ENCODE measurements around the gene PDCD7. TPM values are rescaled to one million over a fixed set of nuclear protein-coding genes. Genes with fewer than 3 reads are reported as not detected.

Gene PDCD7
- polyA plus RNA-seq, 1 of the 3 experiments (the other 2 are of a cell fraction) = 15.3 TPM

DNA sequence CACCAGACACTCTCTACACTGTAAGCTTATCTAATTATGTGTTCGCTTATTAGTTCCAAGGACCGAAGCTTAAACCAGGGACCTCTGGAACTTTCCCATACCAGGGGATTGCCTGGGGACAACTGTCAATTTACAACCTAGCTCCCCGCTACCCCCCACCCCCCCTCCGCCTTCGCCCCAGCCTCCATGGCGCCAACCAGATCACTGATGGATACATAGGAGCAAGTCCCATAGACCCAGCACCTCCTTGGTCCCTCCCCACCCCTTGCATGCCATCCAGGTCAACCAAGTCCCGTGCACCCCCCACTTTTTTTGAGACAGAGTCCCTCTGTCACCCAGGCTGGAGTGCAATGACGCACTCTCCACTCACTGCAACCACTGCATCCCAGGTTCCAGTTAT is 930 bp upstream of the PDCD7 start (continued):
- TF ChIP-seq YY1 (IDR thresholded peaks at IDR 0.05; ENCODE audit: low read depth) (no peak), FOXM1 (IDR thresholded peaks at IDR 0.05; ENCODE audit: low read depth) (no peak), MXI1 (IDR thresholded peaks at IDR 0.05; ENCODE audit: low read depth, low read length) (no peak), SIN3A (IDR thresholded peaks at IDR 0.05; ENCODE audit: borderline replicate concordance, low read depth, low read length) (no peak)
- TF ChIP-seq, protein P1, sequence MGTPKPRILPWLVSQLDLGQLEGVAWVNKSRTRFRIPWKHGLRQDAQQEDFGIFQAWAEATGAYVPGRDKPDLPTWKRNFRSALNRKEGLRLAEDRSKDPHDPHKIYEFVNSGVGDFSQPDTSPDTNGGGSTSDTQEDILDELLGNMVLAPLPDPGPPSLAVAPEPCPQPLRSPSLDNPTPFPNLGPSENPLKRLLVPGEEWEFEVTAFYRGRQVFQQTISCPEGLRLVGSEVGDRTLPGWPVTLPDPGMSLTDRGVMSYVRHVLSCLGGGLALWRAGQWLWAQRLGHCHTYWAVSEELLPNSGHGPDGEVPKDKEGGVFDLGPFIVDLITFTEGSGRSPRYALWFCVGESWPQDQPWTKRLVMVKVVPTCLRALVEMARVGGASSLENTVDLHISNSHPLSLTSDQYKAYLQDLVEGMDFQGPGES (IDR thresholded peaks at IDR 0.05; ENCODE audit: low read depth, low read length) = no peak
- TF ChIP-seq, protein P2, sequence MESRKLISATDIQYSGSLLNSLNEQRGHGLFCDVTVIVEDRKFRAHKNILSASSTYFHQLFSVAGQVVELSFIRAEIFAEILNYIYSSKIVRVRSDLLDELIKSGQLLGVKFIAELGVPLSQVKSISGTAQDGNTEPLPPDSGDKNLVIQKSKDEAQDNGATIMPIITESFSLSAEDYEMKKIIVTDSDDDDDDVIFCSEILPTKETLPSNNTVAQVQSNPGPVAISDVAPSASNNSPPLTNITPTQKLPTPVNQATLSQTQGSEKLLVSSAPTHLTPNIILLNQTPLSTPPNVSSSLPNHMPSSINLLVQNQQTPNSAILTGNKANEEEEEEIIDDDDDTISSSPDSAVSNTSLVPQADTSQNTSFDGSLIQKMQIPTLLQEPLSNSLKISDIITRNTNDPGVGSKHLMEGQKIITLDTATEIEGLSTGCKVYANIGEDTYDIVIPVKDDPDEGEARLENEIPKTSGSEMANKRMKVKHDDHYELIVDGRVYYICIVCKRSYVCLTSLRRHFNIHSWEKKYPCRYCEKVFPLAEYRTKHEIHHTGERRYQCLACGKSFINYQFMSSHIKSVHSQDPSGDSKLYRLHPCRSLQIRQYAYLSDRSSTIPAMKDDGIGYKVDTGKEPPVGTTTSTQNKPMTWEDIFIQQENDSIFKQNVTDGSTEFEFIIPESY (IDR thresholded peaks at IDR 0.05; ENCODE audit: borderline replicate concordance, low read depth) = no peak

DNA sequence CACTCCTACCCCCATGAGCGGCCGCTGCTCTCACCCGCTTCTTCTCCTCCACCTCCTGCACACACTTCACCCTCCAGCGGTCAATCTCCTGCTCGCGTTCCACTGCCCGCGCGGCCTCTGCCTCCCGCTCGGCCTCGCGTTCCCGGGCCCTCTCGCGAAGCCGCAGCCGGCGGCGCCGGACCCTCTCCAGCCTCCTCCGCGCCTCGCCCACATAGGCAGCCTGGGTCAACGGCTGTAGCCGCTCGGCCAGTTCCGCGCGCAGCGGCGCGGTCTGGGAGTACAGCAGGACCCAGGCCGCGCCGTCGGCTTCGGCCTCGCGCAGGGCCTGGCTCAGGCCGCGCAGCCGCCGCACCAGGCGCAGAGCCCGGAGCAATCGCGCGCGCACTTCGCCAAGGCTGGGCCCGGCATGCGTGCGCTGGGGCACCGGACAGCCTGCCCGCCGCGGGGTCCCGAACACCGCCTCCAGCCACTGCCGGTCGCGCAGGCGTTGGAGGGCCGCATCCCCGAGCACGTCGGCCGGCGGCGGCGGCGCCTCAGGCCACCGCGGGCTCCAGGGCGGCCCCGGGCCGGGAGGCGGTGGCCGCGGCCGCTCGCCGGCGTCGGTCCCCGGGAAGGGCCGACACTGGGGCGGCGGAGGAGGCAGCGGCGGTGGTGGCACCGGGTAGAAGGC is 595 bp downstream of the PDCD7 start:
- DNase-seq = peak; percentile 80
- Histone ChIP-seq H3K9me2 (no peaks in the 10 kb centered on the region), H3F3A (replicated peaks; ENCODE audit: insufficient read depth) (no peaks in the 10 kb centered on the region), H3K4me3 (ENCODE audit: low read depth in 2 of 2, low read length in 1 of 2) (peak overlapping the region; percentile 73 to 80), H3K36me3 (replicated peaks in 1 of 2; ENCODE audit: control insufficient read depth in 1 of 2, insufficient read depth in 2 of 2, low read length in 1 of 2) (peaks cover 14 to 17% of the 10 kb centered on the region in 2 experiments), H3K27me3 (ENCODE audit: insufficient read depth) (no peaks in the 10 kb centered on the region), H3K4me2 (peak overlapping the region; percentile 98), H3K4me1 (ENCODE audit: control insufficient read depth in 1 of 2, insufficient read depth in 2 of 2, low read depth in 1 of 2, low read length in 1 of 2) (peaks cover 0 to 6% of the 10 kb centered on the region in 2 experiments; a peak in 1 of 4 replicates), H3K9ac (peak overlapping the region; percentile 88), H2AFZ (ENCODE audit: low read depth) (no peak overlapping the region), H3K79me2 (ENCODE audit: insufficient read depth) (peaks cover 46% of the 10 kb centered on the region), H3K9me3 (no peaks in the 10 kb centered on the region), H4K20me1 (ENCODE audit: insufficient read depth) (peaks cover 27% of the 10 kb centered on the region), H3K27ac (ENCODE audit: low read depth in 2 of 2, low read length in 1 of 2) (peak overlapping the region; percentile 82 to 88; a peak in 3 of 4 replicates)
- WGBS (ENCODE audit: low lambda C conversion rate) = 0% methylated on average over 20 of the region's 93 CpGs
- ChIA-PET POLR2A (interaction anchor here (0.5 to 0.9 kb wide), 2 partner anchors 172 to 817 kb away, joined by 3 to 5 read pairs; partner anchors contain the start of gene RNU5B-1), CTCF (no interaction called here)
- no peak for TF ChIP-seq GABPA (IDR thresholded peaks at IDR 0.05; ENCODE audit: low read depth)
- peak; percentile 33; the same call in 1 of the 2 replicates for TF ChIP-seq NRF1 (IDR thresholded peaks at IDR 0.05; ENCODE audit: low read depth, low read length)
- peak; percentile 38 for TF ChIP-seq CHD2 (IDR thresholded peaks at IDR 0.05; ENCODE audit: low read length, partially characterized antibody)
- peak; percentile 28; the same call in 1 of the 2 replicates for TF ChIP-seq SIN3A (IDR thresholded peaks at IDR 0.05; ENCODE audit: borderline replicate concordance, low read depth, low read length)

DNA sequence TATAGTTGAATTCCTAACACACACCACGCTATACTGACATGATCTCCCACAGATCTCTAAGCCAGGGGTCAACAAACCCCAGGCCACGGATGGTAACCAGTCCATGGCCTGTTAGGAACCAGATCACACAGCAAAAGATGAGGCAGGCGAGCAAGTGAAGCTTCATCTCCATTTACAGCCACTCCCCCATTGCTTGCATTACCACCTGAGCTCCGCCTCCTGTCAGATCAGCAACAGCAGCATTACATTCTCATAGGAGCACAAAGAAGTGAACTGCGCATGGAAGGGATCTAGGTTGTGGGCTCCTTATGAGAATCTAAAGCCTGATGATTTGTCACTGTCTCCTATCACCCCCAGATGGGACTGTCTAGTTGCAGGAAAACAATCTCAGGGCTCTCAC is 2.7 kb downstream of the PDCD7 start:
- H3F3A ChIP-seq (replicated peaks; ENCODE audit: insufficient read depth) = no peaks in the 10 kb centered on the region
- no peaks in the 10 kb centered on the region for H3K9me3 ChIP-seq
- H3K36me3 ChIP-seq (replicated peaks in 1 of 2; ENCODE audit: control insufficient read depth in 1 of 2, insufficient read depth in 2 of 2, low read length in 1 of 2) = peaks cover 17 to 34% of the 10 kb centered on the region in 2 experiments
- peaks cover 0 to 6% of the 10 kb centered on the region in 2 experiments; a peak in 1 of 4 replicates for H3K4me1 ChIP-seq (ENCODE audit: control insufficient read depth in 1 of 2, insufficient read depth in 2 of 2, low read depth in 1 of 2, low read length in 1 of 2)
- H4K20me1 ChIP-seq (ENCODE audit: insufficient read depth) = peaks cover 27% of the 10 kb centered on the region
- no peak overlapping the region for H2AFZ ChIP-seq (ENCODE audit: low read depth)
- no peak overlapping the region for H3K9ac ChIP-seq
- H3K9me2 ChIP-seq = no peaks in the 10 kb centered on the region
- no peak overlapping the region for H3K4me2 ChIP-seq
- no peak for DNase-seq
- peaks cover 64% of the 10 kb centered on the region for H3K79me2 ChIP-seq (ENCODE audit: insufficient read depth)
- CTCF ChIA-PET = no interaction called here
- no peak overlapping the region for H3K27ac ChIP-seq (ENCODE audit: low read depth in 2 of 2, low read length in 1 of 2)
- no peaks in the 10 kb centered on the region for H3K27me3 ChIP-seq (ENCODE audit: insufficient read depth)
- POLR2A ChIA-PET = no interaction called here
- WGBS (ENCODE audit: low lambda C conversion rate) = 98% methylated on average over 5 of the region's 5 CpGs
- H3K4me3 ChIP-seq (ENCODE audit: low read depth in 2 of 2, low read length in 1 of 2) = no peak overlapping the region
- TF ChIP-seq CHD2 (IDR thresholded peaks at IDR 0.05; ENCODE audit: low read length, partially characterized antibody) = no peak
- TF ChIP-seq SIN3A (IDR thresholded peaks at IDR 0.05; ENCODE audit: borderline replicate concordance, low read depth, low read length) = no peak
- TF ChIP-seq MEF2A (IDR thresholded peaks at IDR 0.05; ENCODE audit: borderline replicate concordance, low read depth) = no peak
- no peak for TF ChIP-seq EP300 (IDR thresholded peaks at IDR 0.05; ENCODE audit: borderline replicate concordance in 1 of 2, low read depth in 1 of 2, low read length in 1 of 2)
- TF ChIP-seq TEAD4 (IDR thresholded peaks at IDR 0.05; ENCODE audit: borderline replicate concordance, insufficient read depth) = no peak
- no peak for TF ChIP-seq FOXM1 (IDR thresholded peaks at IDR 0.05; ENCODE audit: low read depth)
- no peak for TF ChIP-seq GATA2 (CRISPR knock-in tag; IDR thresholded peaks at IDR 0.05)
- TF ChIP-seq, protein P3, sequence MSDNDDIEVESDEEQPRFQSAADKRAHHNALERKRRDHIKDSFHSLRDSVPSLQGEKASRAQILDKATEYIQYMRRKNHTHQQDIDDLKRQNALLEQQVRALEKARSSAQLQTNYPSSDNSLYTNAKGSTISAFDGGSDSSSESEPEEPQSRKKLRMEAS (IDR thresholded peaks at IDR 0.05; ENCODE audit: low read depth) = no peak
- TF ChIP-seq, protein P4, sequence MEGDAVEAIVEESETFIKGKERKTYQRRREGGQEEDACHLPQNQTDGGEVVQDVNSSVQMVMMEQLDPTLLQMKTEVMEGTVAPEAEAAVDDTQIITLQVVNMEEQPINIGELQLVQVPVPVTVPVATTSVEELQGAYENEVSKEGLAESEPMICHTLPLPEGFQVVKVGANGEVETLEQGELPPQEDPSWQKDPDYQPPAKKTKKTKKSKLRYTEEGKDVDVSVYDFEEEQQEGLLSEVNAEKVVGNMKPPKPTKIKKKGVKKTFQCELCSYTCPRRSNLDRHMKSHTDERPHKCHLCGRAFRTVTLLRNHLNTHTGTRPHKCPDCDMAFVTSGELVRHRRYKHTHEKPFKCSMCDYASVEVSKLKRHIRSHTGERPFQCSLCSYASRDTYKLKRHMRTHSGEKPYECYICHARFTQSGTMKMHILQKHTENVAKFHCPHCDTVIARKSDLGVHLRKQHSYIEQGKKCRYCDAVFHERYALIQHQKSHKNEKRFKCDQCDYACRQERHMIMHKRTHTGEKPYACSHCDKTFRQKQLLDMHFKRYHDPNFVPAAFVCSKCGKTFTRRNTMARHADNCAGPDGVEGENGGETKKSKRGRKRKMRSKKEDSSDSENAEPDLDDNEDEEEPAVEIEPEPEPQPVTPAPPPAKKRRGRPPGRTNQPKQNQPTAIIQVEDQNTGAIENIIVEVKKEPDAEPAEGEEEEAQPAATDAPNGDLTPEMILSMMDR (IDR thresholded peaks at IDR 0.05) = no peak
- no peak for TF ChIP-seq FOSL2 (IDR thresholded peaks at IDR 0.05; ENCODE audit: borderline replicate concordance, low read depth)
- TF ChIP-seq TCF12 (IDR thresholded peaks at IDR 0.05) = no peak
- TF ChIP-seq, protein P5, sequence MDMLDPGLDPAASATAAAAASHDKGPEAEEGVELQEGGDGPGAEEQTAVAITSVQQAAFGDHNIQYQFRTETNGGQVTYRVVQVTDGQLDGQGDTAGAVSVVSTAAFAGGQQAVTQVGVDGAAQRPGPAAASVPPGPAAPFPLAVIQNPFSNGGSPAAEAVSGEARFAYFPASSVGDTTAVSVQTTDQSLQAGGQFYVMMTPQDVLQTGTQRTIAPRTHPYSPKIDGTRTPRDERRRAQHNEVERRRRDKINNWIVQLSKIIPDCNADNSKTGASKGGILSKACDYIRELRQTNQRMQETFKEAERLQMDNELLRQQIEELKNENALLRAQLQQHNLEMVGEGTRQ (IDR thresholded peaks at IDR 0.05; ENCODE audit: borderline replicate concordance, low read depth, low read length) = no peak
